Measurements from ENCODE around the gene ASTN2. TPM values are rescaled to one million over a fixed set of nuclear protein-coding genes. Genes with fewer than 3 reads are reported as not detected.

ASTN2 gene
- total and polyA plus RNA-seq, 7 donors = 0.60 to 7.5 (median 2.2) TPM

DNA sequence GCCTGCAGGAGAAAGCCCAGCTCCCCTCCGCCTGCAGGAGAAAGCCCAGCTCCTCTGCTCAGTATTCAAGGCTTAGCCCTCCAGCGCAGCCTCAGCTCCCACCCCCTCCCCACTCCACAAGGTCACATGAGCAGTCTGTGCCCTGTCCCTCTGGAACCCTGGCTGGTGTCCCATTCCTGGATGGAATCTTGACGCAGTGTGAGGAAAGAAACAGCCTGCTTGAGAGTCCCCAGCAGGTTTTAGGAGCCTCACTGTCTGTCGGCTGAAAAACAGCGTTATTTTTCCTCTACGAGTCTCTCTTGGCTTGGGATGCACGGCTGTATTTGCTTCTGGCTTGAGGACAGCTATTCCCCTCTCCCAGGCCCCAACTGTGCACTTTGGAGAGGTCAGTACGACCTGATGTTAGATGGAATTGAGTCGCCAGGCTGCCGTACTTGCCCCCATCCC, 937.9 kb downstream of the ASTN2 start:
- Histone ChIP-seq H3K9me3 (no peaks in the 10 kb centered on the region), H3K27me3 (no peaks in the 10 kb centered on the region), H3K4me3 (no peak overlapping the region), H3K36me3 (no peaks in the 10 kb centered on the region), H3K4me1 (peaks cover 0 to 10% (median 3%) of the 10 kb centered on the region in 4 donors), H3K27ac (peak overlapping the region in 2 of 4 donors; percentile 13 to 28)
- intact Hi-C loops (cut with DNase I) = no loop called here
- DNase-seq = peak; percentile 76
- 81 to 89% methylated on average over 10 of the region's 10 CpGs for WGBS, 2 donors
- TF ChIP-seq POLR2AphosphoS5 (IDR thresholded peaks at IDR 0.05) = no peak
- TF ChIP-seq, protein P1, sequence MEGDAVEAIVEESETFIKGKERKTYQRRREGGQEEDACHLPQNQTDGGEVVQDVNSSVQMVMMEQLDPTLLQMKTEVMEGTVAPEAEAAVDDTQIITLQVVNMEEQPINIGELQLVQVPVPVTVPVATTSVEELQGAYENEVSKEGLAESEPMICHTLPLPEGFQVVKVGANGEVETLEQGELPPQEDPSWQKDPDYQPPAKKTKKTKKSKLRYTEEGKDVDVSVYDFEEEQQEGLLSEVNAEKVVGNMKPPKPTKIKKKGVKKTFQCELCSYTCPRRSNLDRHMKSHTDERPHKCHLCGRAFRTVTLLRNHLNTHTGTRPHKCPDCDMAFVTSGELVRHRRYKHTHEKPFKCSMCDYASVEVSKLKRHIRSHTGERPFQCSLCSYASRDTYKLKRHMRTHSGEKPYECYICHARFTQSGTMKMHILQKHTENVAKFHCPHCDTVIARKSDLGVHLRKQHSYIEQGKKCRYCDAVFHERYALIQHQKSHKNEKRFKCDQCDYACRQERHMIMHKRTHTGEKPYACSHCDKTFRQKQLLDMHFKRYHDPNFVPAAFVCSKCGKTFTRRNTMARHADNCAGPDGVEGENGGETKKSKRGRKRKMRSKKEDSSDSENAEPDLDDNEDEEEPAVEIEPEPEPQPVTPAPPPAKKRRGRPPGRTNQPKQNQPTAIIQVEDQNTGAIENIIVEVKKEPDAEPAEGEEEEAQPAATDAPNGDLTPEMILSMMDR (IDR thresholded peaks at IDR 0.05) = no peak
- no peak for TF ChIP-seq EP300 (IDR thresholded peaks at IDR 0.05)
- TF ChIP-seq POLR2A (IDR thresholded peaks at IDR 0.05) = no peak

DNA sequence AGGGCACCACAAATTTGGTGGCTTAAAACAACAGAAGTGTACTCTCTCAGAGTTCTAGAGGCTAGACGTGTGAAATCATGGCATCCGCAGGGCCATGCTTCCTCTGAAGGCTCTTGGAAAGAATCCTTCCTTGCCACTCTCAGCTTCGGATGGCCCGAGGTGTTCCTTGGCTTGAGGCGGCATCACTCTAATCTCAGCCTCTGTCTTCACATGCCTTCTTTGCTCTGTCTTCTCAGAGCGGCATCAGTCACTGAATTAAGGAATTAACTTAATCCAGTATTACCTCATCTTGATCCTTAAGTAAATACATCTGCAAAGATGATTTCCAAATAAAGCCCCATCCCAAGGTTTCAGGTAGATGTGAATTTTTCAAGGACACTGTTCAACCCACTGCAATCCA, 938.9 kb downstream of the ASTN2 start:
- WGBS, 2 donors = 85 to 90% methylated on average over 6 of the region's 6 CpGs
- no peak for TF ChIP-seq POLR2A (IDR thresholded peaks at IDR 0.05)
- no peak for TF ChIP-seq EP300 (IDR thresholded peaks at IDR 0.05)
- TF ChIP-seq, protein P1 (IDR thresholded peaks at IDR 0.05) = no peak
- TF ChIP-seq POLR2AphosphoS5 (IDR thresholded peaks at IDR 0.05) = no peak
- DNase-seq = no peak
- H3K9me3 ChIP-seq = no peaks in the 10 kb centered on the region
- intact Hi-C loops (cut with DNase I) = no loop called here
- H3K4me3 ChIP-seq = no peak overlapping the region
- no peak overlapping the region for H3K27ac ChIP-seq
- no peaks in the 10 kb centered on the region for H3K36me3 ChIP-seq
- no peaks in the 10 kb centered on the region for H3K27me3 ChIP-seq
- H3K4me1 ChIP-seq = peaks cover 0 to 20% (median 12%) of the 10 kb centered on the region in 4 donors

DNA sequence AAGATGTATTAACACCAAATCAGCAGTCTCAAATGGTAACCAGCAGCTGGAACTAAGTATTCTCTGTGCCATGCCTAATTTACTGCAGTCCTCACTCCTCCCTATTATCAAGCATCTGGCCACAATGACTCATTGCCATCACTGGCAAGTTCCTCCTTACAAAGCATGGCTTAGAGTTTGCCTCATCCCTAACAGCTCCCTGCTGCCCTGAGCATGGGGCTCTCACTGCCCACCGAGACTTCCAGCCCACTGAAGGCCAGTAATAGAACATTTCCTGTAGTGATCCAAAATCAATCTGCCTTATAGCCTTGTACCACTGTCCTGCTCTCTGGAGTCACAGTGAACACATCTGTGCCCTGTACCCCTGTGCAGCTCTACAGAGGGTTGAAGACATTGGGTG, 939.7 kb downstream of the ASTN2 start:
- no peaks in the 10 kb centered on the region for H3K36me3 ChIP-seq
- DNase-seq = no peak
- no peak for TF ChIP-seq POLR2AphosphoS5 (IDR thresholded peaks at IDR 0.05)
- H3K4me1 ChIP-seq = peaks cover 0 to 20% (median 13%) of the 10 kb centered on the region in 4 donors
- H3K27me3 ChIP-seq = no peaks in the 10 kb centered on the region
- 86 to 92% methylated on average over 1 of the region's 1 CpG for WGBS, 2 donors
- intact Hi-C loops (cut with DNase I) = no loop called here
- H3K4me3 ChIP-seq = no peak overlapping the region
- H3K9me3 ChIP-seq = no peaks in the 10 kb centered on the region
- H3K27ac ChIP-seq = no peak overlapping the region

DNA sequence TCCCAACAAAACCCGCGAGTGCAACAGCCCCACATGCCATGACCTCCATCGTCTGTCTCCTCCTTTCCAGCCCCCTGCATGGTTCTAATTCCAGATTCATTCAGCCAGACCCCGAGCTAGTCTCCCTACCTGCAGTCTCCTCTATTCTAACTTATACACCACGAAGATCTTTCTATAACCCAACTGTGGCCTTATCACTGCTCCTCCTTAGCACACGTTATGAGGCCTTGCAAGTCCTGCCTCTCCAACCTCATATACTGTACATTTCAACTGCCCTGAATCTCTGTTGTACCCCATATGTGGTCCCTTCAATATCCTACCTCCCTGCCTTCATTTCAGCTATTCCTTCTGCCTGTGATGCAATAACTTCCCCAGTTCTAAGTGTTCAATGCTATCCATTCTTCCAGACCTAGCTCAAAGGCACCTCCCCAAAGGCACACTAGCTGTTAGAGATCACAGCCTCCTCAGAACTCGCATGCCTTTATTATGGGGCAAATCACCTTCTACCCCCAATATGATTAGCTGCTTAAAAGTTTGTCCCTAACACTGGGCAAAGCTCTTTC, 942.8 kb downstream of the ASTN2 start:
- Histone ChIP-seq H3K27me3 (no peaks in the 10 kb centered on the region), H3K9me3 (no peaks in the 10 kb centered on the region), H3K4me3 (no peak overlapping the region), H3K4me1 (peaks cover 0 to 16% (median 13%) of the 10 kb centered on the region in 4 donors), H3K36me3 (no peaks in the 10 kb centered on the region), H3K27ac (peak overlapping the region in 2 of 4 donors; percentile 38 to 39)
- DNase-seq = no peak
- intact Hi-C loops (cut with DNase I) = no loop called here
- TF ChIP-seq EP300 (IDR thresholded peaks at IDR 0.05) = no peak
- TF ChIP-seq POLR2A (IDR thresholded peaks at IDR 0.05) = no peak
- no peak for TF ChIP-seq POLR2AphosphoS5 (IDR thresholded peaks at IDR 0.05)
- TF ChIP-seq, protein P1 (IDR thresholded peaks at IDR 0.05) = no peak
- WGBS, 2 donors = 86 to 91% methylated on average over 7 of the region's 7 CpGs

DNA sequence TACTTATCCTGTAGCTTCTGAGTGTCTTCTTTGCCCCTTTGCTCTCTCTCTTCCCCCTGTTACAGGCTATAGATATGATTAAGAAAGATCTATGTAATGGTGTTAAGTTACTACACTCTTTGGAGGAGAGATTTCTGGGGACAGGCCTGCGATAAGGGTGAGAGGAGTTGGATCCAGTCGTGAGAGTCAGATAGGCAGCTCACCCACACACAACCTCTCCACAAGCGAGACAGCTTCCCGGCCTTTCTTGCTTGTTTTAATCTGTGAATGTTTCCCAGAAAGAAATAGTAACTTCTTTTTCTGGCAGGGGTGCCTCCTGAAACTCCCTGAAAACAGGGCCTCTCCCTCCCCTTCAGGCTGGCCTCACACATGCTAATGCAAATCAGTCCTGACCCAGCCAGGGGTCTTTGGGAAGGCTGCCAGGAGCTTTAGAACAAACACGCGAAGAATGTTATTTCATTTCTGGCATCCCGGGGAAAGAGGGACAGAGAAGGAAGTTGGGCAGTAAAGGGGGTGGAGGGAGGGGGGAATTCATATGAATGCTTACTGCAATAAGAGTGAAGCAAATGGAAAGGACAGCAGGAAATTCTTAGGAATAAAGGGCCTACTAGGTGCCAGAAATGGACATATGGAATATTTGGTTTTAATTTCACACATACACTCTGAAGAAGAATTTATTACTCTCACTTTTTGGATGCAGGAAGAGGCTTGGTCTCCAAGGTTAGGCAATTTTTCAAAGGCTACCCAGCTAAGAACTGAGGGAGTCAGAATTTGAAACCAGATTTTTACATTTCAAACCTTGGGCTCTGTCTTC, 943.6 kb downstream of the ASTN2 start:
- intact Hi-C loops (cut with DNase I) = no loop called here
- H3K36me3 ChIP-seq = no peaks in the 10 kb centered on the region
- peak overlapping the region; percentile 33 to 39 (median 36) for H3K27ac ChIP-seq
- DNase-seq = no peak
- no peaks in the 10 kb centered on the region for H3K9me3 ChIP-seq
- 60 to 75% methylated on average over 7 of the region's 7 CpGs for WGBS, 2 donors
- no peaks in the 10 kb centered on the region for H3K27me3 ChIP-seq
- peaks cover 0 to 13% (median 12%) of the 10 kb centered on the region in 4 donors for H3K4me1 ChIP-seq
- H3K4me3 ChIP-seq = no peak overlapping the region
- TF ChIP-seq POLR2A (IDR thresholded peaks at IDR 0.05) (no peak), EP300 (IDR thresholded peaks at IDR 0.05) (no peak), POLR2AphosphoS5 (IDR thresholded peaks at IDR 0.05) (no peak)
- TF ChIP-seq, protein P1 (IDR thresholded peaks at IDR 0.05) = no peak

All from sigmoid colon (tissue), 7 donors.